Stimulated activated CD8-positive, alpha-beta memory T cell treated with anti-CD3 and anti-CD28 coated beads, Interleukin-4, amount 100 ng/mL, for 1 hour (primary cell): ENCODE measurements around the gene BTBD19.
"Not testable (repeated sequence)": the region's sequence is repeated elsewhere in the genome, so short reads cannot be mapped to it uniquely, and the experiment has no call there.

Experiments used
- DNase-seq, 2 donors: peaks; one replicate each; pipeline ENCODE4 v3.0.0-alpha.2; 2020; ENCODE audit warnings: low read depth in 2 of 2, low spot score in 1 of 2

Gene BTBD19, protein sequence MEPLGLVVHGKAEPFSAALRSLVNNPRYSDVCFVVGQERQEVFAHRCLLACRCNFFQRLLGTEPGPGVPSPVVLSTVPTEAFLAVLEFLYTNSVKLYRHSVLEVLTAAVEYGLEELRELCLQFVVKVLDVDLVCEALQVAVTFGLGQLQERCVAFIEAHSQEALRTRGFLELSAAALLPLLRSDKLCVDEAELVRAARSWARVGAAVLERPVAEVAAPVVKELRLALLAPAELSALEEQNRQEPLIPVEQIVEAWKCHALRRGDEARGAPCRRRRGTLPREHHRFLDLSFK

DNA sequence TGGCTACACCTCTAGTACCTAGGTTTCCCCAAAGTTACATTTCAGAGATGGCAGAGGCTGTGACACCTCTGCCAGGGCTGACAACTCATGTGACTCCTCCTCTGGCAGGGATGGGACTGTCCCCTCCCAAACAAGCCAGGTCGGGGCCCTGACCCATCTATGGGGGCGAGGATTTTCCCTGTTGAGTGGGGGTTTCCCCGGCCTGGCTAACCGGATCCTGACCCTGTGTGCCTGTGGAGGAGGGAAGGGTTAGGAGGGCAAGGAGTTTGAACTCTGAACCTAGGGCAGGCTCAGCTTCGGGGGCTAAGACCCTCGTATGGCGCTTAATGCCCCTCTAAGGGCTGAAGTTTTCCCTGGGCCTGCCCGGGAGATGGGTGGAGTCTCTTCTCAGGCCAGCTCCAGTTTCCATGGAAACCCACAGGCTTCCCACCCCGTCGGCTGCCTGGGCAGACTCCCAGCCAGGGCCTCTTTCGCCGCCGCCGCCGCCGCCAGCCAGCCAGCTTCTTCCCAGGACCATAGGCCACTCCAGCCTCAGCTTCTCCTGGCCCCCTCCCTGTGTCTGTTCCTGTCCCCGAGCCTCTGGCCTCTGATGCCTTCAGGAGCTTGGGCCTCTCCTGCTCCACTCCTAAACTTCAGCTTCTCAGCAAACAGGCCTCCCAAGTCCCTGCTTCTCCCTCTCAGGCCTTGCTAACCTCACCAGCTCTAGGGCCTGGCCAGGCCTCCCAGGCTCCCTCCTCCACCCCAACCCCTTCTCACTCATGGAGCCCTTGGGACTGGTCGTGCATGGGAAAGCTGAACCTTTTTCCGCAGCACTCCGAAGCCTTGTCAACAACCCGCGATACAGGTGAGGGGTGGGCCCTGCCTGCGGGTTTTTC is at the start of gene BTBD19:
TSS of gene BTBD19 (plus strand) at position 461 of the 875 bp plus-strand sequence. CDS start at position 759, 298 bp downstream.
- no peak for DNase-seq

DNA sequence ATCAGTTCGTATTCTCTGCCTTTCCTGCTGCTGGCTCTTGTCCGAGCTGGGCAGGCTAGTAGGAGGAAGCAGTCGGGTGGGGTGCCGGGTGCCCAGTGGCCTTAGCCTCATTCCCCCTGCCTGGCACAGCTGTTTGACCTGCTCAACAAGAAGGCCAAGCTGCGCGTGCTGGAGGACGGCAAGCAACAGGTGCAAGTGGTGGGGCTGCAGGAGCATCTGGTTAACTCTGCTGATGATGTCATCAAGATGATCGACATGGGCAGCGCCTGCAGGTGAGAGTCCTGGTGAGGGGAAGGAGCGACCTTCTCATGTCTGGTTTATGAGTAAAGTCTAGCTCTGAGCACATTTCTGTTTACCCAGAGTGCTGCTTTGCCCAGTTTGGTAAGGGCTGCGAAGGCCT is 49.2 kb upstream of the BTBD19 start:
- no peak for DNase-seq

DNA sequence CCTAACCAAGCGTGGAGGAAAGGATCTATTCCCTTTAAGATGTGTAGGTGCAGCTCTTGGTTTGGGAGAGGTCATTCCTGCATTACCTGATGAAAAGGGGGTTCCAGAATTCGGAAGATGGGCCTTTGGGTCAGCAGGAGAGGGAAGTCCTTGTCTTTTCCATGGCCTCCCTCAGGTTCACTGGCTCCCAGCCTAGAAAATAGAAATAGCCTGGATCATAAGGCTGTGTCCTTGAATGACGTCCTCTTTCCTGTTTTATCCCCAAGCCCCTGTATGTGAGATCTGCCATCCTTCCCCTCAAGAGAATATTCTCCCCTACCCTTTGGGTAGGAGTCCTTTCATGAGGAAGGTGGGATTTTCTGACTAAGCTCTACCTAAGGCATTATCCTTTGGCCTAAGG is 47.4 kb upstream of the BTBD19 start:
- DNase-seq: no peak

DNA sequence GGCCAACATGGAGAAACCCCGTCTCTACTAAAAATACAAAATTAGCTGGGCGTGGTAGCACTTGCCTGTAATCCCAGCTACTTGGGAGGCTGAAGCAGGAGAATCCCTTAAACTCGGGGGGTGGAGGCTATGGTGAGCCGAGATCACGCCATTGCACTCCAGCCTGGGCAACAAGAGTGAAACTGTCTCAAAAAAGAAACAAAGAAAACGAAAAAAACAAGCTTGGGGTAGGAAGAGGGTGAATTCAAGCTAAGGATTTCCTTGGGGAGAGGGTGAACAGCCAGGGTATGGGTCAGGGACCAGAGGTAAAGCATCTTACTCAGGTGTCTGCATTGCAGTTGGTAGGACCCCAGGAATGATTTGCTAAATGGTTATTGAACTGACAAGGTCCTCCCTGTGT is 41.9 kb upstream of the BTBD19 start:
- not testable (repeated sequence) for DNase-seq

DNA sequence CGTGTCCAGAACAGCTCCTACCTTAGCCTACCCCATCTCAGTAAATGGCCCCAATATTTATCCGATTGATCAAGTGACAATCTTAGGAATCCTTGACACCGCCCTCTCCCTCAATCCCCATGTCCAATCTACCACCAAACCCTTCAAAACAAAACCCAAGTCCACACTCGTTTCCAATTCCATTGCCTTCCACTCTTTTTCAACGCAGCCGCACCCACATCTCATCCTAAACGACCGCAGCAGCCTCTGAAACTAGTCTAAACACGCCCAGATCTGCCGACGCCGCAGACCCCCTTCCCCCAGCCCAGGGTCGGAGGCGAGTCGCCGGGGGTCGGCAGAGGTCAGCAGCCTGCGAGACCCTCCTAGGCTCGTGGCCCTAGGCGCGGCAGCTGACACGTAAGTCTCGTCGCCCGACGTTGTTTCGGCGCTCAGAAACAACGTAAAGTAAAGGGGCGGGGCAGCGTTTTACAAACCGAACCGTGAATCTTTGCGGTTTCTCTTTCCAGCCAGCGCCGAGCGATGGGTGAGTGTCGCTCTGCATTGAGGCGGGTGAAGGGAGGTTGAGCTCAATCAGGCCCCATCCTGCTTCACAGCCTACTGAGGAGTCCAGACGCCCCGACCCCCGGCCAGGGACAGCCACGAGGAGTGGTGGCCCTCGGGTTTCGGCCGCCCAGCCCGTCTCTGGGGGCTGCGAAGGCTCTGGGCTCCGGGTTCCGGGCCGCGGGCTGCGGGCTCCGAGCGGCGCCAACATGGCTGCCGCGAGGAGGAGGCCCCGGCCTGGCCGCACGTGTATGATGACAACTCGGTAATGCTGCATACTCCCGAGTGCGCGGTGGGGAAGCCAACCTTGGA is 33.0 kb upstream of the BTBD19 start, which contains the start of gene RPS8:
TSS of gene RPS8 (plus strand) at position 463 of the 852 bp plus-strand sequence. CDS start at position 520, 57 bp downstream.
- peak; percentile 78 to 84 for DNase-seq

DNA sequence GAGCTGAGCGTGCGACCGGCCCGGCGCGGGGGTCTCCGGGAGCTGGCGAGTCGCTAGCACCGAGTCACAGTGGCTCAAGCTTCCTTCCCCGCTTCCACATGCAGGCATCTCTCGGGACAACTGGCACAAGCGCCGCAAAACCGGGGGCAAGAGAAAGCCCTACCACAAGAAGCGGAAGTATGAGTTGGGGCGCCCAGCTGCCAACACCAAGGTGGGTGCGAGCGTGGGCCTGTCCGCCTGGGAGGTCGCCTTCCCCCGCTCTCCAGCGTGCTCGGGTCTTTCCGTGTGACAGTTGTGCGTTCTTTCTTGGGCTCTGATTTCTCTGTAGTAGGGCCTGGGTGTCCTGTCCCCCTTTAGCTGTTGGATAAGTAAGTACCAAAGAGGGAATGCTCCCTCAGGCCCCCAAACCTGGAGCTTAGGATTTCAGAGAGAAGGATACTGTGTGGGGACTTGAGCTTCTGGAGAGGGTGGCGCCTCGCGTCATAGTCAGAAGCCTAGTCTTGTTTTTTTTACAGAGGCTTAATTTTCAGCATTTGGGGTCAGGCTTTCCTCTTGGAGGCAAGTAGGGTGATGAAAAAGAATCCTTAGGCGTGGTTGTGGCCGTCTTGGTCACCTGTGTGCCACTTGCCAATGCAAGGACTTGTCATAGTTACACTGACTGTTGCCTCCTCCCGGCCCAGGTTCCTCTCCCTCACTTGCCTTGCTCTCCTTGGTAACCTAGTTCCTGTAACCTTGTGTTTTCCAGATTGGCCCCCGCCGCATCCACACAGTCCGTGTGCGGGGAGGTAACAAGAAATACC is 32.2 kb upstream of the BTBD19 start:
- DNase-seq: no peak

DNA sequence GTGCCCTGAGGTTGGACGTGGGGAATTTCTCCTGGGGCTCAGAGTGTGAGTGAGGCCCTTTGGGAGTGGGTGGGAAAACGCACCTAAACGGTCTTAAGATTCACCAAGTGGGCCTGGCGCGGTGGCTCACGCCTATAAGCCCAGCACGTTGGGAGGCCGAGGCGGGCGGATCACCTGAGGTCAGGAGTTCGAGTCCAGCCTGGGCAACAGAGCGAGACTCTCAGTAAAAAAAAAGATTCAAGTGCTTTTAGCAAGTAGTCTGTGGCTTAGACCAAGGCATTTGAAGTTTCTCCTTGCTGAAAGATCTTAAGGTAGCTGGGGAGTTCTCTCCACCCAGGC is 31.6 kb upstream of the BTBD19 start:
- DNase-seq: no peak

DNA sequence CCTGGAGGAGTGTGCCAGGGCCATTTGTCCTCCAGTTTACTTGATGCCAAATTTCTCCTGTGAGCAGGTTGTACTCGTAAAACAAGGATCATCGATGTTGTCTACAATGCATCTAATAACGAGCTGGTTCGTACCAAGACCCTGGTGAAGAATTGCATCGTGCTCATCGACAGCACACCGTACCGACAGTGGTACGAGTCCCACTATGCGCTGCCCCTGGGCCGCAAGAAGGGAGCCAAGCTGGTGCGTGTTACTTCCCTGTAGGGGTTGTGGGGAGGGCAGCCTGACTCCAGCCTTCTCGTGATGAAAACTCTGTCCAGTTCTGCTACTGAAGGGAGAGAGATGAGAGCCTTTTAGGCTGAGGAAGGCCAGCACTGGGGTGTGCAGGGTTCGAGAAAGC is 30.8 kb upstream of the BTBD19 start:
- DNase-seq: no peak

DNA sequence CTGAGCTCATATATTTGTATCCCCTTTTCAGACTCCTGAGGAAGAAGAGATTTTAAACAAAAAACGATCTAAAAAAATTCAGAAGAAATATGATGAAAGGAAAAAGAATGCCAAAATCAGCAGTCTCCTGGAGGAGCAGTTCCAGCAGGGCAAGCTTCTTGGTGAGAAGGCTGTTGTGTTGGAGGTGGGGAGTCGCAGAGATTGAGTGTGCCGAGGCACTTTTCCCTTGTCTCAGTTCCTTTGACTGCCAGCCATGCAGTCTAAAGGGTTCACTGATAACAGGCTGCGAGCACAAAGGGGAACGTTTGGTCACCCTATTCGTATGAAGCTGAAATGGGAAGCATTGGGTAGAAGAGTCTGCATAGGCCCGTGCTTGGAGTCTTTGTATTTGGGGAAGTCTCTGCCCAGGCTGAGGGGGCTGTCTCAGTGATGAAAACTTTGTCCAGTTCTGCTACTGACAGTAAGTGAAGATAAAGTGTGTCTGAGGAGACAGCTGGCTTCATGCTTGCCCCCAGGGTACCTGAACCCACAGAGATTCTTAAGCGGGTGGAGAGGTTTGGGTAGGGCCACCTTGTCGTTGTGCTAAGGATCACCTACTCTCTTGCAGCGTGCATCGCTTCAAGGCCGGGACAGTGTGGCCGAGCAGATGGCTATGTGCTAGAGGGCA is 30.2 kb upstream of the BTBD19 start:
- DNase-seq: no peak

DNA sequence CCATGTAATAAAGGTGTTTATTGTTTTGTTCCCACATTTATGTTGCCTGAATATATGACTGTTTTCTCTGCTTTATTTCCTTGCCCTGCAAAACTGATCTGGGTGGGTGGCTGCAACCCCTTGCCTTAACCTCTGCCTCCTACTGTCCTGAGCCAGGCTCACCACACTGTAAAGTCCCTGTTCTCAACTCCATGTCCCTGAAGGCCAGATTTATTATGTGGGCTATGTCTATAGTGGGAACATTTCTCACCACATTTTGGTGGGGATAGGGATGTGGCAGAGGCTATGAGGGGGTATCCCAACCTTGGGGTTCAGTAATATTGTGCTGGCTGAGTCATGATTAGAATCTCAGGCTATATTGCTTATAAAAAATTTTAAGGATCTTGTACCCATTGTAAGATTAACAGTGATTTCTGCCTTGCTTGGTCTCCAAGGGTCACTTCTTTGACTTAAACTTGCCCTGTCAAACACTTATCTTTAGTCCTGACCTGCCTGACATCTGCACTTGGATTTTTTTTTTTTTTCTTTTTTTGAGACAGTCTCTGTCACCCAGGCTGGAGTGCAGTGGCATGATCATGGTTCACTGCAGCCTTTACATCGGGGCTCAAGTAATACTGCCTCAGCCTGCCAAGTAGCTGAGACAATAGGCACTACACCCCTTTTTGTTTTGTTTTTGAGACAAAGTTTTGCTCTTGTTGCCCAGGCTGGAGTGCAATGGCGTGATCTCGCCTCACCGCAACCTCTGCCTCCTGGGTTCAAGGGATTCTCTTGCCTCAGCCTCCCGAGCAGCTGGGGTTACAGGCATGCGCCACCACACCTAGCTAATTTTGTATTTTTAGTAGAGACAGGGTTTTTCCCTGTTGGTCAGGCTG is 29.4 kb upstream of the BTBD19 start:
- no peak for DNase-seq

DNA sequence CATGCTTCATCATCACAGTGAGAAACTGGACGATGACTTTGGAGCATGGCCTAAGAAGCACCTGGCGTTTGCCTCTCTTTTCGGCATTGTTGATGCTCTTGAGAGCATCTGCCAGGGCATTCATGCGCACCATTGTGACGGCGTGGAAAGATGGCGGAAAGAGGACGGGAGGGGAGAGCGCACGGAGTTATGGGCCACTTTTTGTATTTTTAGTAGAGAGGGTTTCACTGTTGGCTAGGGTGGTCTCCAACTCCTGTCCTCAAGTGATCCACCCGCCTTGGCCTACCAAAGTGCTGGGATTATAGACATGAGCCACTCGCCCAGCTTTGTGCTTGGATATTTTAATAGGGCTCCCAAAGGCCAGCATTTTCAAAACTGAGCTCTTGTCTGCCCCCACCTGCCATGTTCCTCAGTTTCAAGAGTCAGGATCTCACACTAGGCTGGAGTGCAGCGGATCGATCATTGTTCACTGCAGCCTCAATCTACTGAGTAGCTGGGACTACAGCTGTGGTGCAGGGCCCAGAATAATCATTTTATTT is 27.7 kb upstream of the BTBD19 start:
- no peak for DNase-seq

DNA sequence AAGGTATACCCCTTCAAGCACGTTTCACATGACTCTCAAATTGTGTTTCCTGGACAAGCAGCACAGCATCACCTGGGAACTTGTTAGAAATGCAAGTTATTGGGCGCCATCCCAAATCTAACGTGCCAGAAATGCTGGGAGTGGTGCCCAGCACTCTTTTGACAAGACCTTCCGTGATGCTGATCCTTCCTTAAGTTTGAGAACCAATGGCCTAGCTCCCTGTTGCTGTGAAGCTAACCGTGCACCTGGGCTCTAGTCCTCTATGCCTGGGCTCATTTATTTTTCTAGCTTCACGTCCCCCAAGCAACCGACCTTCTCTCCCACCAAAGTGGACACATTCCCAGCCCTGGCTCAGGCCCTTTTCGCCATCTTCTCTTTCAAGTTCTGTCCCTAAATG is 24.6 kb upstream of the BTBD19 start:
- DNase-seq: no peak

DNA sequence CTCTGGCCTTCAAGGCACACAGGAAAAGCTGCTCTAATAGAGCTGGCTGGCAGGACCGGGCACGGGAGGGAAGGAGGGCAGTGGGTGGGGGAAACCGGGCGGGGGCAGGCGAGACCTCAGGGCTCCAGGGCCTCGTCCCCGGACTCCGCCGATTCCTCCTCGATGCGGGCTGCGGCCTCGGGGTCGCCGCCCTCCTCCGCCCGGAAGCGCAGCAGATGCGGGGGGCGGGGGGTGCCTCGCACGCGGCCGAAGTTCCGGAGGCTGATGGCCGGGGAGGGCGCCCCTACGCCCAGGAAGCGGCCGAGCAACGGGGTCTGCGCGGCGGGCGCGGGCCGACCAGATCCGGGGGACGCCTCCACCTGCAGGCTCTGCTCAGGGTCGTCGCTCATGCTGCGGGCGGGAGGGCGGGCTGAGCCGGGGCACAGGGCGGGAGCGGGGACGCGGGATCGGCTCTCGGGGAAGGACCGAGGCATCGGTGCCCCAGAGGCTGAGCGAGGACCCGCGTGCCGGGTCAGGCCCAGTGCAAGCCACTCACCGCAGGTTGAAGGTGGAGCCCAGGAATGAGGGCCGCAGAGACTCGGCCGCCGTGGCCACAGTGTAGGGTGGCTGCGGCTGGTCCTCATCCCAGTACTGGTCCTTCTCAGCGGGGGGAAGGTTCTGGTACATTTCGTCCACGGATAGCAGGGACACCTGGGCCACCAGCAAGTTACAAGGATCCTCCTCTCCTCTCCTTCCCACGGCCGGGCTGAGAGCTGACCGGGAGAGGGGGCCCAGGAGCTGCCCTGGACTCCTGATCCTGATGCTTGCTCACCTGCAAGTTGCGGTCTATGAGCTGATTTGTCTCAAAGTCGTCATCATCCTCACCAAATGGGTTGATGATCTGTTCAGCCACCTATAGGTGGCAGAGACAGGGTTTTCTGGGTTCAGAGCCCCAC is 24.0 kb upstream of the BTBD19 start:
- no peak for DNase-seq

DNA sequence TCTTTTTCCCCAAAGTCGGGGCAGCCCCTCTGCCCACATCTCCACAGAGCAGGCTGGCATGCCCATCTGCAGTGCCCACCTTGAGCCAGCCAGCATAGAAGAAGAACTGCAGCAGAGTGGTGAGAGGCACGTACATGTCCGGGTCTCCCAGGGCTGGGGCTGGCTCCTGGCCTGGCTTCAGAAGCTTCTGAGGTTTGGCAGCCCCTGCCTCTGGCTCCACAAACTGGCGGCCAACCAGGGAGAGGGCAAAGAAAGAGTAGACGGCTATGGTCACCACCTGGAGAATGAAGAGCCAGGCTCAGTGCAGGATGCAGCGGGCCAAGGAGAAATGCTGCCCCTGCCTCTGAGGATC is 23.3 kb upstream of the BTBD19 start:
- no peak for DNase-seq

DNA sequence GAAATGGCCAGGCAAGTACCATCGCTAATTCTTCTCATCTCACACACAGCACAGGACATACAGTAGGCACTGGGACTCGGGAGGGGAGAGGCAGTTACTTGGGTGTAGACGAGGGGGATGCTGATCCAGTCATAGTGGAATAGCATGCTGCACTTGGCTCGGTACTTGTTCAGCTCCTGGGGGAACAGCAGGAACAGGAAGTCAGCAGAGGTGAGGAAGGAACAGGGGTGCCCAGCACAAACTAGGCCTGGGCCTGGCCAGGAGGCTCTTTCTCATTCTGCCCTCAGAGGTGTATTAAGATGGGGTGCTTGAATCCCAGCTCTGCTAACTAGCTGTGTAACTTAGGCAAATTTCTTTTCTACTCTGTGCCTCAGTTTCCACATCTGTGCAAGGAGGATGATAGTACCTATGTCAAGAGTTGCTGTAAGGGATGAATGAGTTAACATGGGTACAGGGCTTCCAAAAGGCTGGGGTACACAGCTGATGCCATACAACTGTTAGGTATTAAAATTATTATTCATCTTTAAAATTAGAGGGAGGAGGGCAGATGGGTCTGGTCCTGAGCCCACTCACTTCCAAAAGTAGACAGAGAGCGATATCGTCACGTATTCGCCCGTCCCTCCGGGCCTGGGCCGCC is 22.7 kb upstream of the BTBD19 start:
- no peak for DNase-seq

DNA sequence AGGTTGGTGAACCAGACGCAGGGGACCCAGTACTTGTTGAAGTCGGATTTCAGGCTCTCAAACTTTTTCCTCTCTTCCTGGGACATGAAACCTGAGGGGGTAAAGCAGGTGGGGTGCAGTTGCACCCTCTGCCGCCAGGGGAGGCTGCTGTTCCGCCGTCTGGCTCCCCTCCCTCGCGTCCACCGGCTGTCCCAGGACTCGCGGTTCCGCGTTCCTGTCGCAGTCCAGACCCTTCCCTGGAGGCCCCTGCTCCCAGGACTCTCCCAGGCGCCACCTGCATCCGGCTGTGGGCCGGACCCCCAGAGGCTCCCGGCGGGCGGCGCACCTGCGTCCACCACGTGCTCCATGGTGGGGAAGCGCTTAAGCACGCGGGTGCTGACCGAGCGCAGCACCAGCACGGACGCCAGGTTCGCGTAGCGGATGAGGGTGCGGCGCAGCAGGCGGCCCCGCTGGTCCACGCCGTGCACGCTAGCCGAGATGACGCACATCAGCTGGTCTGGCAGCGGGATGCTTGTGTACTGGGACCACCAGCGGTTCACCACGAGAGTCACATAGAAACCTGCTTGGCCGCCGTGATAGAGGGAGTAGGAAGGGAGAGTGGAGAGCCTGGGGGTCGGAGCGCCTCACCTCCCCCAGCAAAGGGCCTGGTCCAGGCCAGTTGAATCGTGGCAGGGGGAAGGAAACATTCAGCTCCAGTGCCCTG is 22.0 kb upstream of the BTBD19 start:
- DNase-seq: peak in 1 of 2 donors; percentile 63
